Uterus (tissue), 4 donors: Measurements from ENCODE around the gene PLCH2. TPM values are rescaled to one million over a fixed set of nuclear protein-coding genes. Genes with fewer than 3 reads are reported as not detected.

Experiments
- DNase-seq, 2 donors: peaks; one replicate each; pipeline ENCODE4 v3.0.0-alpha.2; 2019 to 2020
- H3K27ac ChIP-seq, 2 donors: fragments of 200-600 bp; sonication (generic); 1 replicate in 1 of 2; 2 replicates in 1 of 2; pipeline ENCODE4 v1.5.1; 2016 to 2018
- H3K27me3 ChIP-seq, 2 donors: fragments of 200-600 bp; sonication (generic); one replicate each; pipeline ENCODE4 v1.5.1; 2018 to 2019; ENCODE audit warnings: control low read depth in 1 of 2
- H3K36me3 ChIP-seq, 2 donors: fragments of 200-600 bp; sonication (generic); one replicate each; pipeline ENCODE4 v1.5.1; 2019; ENCODE audit warnings: control low read depth in 1 of 2
- H3K4me1 ChIP-seq, 2 donors: fragments of 200-600 bp; sonication (generic); one replicate each; pipeline ENCODE4 v1.5.1; 2018 to 2019; ENCODE audit warnings: control low read depth in 1 of 2
- H3K4me3 ChIP-seq, 2 donors: fragments of 200-600 bp; sonication (generic); 1 replicate in 1 of 2; 2 replicates in 1 of 2; pipeline ENCODE4 v1.5.1; 2018 to 2019; ENCODE audit warnings: mild to moderate bottlenecking in 1 of 2
- H3K9me3 ChIP-seq, 2 donors: fragments of 200-600 bp; sonication (generic); one replicate each; pipeline ENCODE4 v1.5.1; 2019; ENCODE audit warnings: control low read depth in 1 of 2
- POLR2A ChIP-seq, 2 donors: fragments of 450-650 bp; IDR thresholded peaks; one replicate each; pipeline ENCODE4 v1.6.1; 2016; ENCODE audit warnings: antibody characterized with exemption in 2 of 2, mild to moderate bottlenecking in 1 of 2, moderate library complexity in 1 of 2
- intact Hi-C: fragments of 100-400 bp; cut with DNase I; formaldehyde crosslinking; loops from one replicate; pipeline ENCODE4 v1.15.1; 2023; ENCODE audit warnings: low total_unique reads
- total RNA-seq, 4 donors: library from RNA; depleted of rRNA in 3 of 4; stranded (reverse); fragments of >200 nt in 3 of 4; gene quantifications; one replicate each; pipeline versions ENCODE4 v1.1.0 to v1.2.4, GENCODE V29; 2014 to 2023
- TF ChIP-seq, protein P1 (sequence below), 4 experiments: fragments of 200-600 bp in 2 of 4; fragments of 450-650 bp in 2 of 4; sonication (generic) in 2 of 4; IDR thresholded peaks; one replicate each; pipeline ENCODE4 v1.5.1; 2016 to 2019; ENCODE audit warnings: antibody characterized with exemption in 4 of 4, mild to moderate bottlenecking in 2 of 4, moderate library complexity in 1 of 4
- donor health status: DM: yes; HTN: yes; CAD: no.

PLCH2 gene
- total RNA-seq, 4 donors from 2014 or later: 0.21 to 3.0 TPM; not detected in 2

DNA sequence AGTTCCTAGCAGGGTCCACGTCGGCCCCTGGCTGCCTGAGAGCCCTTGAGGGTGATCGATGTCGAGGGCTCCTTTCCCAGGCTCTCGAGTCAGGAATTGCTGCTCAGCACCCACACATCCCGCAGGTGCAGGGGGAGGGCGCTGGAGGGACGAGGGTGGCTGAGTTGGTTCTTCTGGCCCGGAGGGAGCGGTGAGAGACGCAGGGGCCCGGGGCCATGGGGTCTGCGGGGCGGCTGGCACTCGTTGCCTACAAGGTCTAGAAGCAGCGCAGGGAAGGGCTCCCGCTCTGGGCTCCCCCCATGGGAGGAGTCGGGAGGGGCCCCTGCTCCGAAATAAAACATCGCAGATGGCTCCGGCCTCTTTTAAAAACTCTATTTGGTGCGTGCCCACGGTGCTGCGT lies 32.1 kb downstream of the PLCH2 start:
- no peaks in the 10 kb centered on the region for H3K9me3 ChIP-seq
- H3K27ac ChIP-seq: no peak overlapping the region
- intact Hi-C loops: no loop called here
- no peaks in the 10 kb centered on the region for H3K4me1 ChIP-seq
- H3K27me3 ChIP-seq: peaks cover 5 to 9% of the 10 kb centered on the region in 2 donors
- TF ChIP-seq, protein P1, sequence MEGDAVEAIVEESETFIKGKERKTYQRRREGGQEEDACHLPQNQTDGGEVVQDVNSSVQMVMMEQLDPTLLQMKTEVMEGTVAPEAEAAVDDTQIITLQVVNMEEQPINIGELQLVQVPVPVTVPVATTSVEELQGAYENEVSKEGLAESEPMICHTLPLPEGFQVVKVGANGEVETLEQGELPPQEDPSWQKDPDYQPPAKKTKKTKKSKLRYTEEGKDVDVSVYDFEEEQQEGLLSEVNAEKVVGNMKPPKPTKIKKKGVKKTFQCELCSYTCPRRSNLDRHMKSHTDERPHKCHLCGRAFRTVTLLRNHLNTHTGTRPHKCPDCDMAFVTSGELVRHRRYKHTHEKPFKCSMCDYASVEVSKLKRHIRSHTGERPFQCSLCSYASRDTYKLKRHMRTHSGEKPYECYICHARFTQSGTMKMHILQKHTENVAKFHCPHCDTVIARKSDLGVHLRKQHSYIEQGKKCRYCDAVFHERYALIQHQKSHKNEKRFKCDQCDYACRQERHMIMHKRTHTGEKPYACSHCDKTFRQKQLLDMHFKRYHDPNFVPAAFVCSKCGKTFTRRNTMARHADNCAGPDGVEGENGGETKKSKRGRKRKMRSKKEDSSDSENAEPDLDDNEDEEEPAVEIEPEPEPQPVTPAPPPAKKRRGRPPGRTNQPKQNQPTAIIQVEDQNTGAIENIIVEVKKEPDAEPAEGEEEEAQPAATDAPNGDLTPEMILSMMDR (IDR thresholded peaks at IDR 0.05): no peak
- no peak for TF ChIP-seq POLR2A (IDR thresholded peaks at IDR 0.05)
- no peak overlapping the region for H3K4me3 ChIP-seq
- H3K36me3 ChIP-seq: no peaks in the 10 kb centered on the region
- DNase-seq: no peak

DNA sequence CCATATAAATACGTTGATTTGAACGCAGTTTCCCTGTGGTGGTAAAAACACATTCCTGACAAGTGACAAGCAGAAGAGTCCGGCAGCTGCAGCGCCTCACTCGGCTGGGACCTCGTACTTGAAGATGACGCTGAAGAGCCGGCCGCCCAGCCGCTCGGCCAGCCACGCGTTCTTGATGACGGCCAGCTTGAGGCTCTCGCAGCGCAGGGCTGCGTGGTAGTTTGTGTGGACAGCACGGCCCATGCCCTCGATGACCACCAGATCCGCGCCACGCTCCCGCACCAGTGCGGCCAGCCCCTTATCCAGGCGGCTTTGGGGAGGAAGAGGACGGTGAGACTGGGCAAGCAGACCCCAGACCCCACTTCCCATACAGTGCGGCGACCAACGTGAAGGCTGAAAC lies 32.7 kb downstream of the PLCH2 start:
- no peak for TF ChIP-seq POLR2A (IDR thresholded peaks at IDR 0.05)
- TF ChIP-seq, protein P1 (IDR thresholded peaks at IDR 0.05): no peak
- peaks cover under 1 to 5% of the 10 kb centered on the region in 2 donors for H3K27me3 ChIP-seq
- H3K9me3 ChIP-seq: no peaks in the 10 kb centered on the region
- intact Hi-C loops: no loop called here
- H3K4me1 ChIP-seq: no peaks in the 10 kb centered on the region
- DNase-seq: no peak
- no peaks in the 10 kb centered on the region for H3K36me3 ChIP-seq
- no peak overlapping the region for H3K27ac ChIP-seq
- H3K4me3 ChIP-seq: no peak overlapping the region

DNA sequence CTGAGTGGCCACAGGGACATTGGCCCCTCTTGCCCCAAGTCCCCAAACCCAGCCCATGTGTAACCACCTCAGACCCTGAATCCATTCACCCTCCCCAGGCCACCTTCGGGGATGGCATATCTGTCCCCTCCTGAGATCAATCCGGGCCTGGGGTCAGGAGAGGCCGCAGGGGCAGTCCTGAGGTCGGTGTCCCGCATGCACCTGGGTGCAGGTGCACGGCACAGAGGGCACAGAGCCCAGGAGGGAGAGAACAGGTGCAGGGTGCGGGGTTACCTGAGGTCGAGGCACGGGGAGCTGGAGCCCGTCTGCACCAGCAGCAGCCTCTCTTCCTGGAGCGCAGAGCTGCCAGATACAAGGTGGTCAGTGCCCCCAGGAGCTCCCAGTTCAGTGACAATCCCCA lies 33.5 kb downstream of the PLCH2 start:
- Histone ChIP-seq H3K4me1 (no peaks in the 10 kb centered on the region), H3K9me3 (no peaks in the 10 kb centered on the region), H3K27ac (no peak overlapping the region), H3K36me3 (no peaks in the 10 kb centered on the region), H3K27me3 (no peaks in the 10 kb centered on the region), H3K4me3 (no peak overlapping the region)
- intact Hi-C loops: no loop called here
- TF ChIP-seq, protein P1 (IDR thresholded peaks at IDR 0.05): no peak
- no peak for TF ChIP-seq POLR2A (IDR thresholded peaks at IDR 0.05)
- DNase-seq: no peak

DNA sequence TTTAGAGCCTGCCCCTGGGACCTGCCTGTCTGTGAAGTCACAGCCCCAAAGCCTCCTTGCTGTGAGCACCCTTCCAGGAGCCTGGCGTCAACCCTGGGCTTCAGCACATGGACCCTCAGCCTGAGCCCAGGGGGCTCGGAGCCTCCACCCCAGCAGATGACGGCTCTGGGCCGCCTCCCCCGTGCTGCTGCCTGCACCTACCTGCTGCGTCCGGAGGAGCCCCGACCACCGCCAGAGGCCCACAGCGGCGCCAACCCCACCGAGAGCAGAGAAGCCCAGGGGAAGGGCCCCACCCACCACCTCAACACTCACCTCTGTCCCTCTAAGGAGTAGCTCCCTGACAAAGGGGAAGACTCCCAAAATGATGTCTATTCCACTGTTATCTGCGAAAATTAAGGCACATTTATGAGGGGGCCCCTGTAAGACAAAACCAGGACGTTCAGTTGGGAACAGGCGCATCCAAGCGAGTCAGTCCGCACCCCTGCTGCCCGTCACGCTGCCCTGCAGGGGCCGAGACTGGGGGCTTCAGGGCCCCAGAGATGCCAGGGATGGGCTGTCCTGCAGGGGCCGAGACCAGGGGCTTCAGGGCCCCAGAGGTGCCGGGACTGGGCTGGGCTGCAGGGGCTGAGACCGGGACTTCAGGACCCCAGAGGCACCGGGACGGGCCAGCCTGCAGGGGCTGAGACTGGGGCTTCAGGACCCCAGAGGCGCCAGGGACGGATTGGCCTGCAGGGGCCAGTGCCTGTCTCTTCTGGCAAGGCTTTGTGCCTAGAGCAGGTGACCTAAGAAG lies 34.5 kb downstream of the PLCH2 start:
- no peaks in the 10 kb centered on the region for H3K36me3 ChIP-seq
- no peaks in the 10 kb centered on the region for H3K4me1 ChIP-seq

DNA sequence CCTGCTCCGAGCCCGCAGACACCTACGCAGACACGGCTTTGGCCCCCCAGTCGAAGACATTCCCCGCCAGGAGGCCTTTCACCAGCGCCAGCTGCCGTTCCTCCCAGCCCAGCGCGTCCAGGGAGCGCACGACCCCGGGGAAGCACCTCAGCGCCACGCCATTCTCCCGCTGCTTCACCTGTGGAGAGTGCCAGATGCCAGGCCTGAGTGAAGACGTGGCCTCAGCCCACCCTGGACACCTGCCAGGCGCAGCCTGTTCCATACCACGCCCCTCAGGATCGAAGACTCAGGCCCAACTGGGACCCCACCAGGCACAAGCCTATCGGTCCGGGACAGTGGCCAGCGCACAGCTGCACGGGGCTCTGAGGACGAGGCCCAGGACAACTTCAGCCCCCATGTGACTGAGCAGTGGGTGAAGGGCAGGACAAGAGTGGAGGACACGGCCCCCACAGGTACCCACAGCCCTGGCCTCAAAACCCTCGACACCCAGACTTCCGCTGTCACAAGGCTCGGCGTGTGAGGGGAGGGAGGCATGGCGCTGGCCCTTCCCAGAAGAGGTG lies 36.9 kb downstream of the PLCH2 start:
- intact Hi-C loops: no loop called here

More for the DNA sequence above, 34.5 kb downstream of the PLCH2 start:
- intact Hi-C loops: no loop called here
- no peak for DNase-seq
- Histone ChIP-seq H3K27ac (no peak overlapping the region), H3K27me3 (no peaks in the 10 kb centered on the region), H3K4me3 (no peak overlapping the region), H3K9me3 (no peaks in the 10 kb centered on the region)
- TF ChIP-seq, protein P1 (IDR thresholded peaks at IDR 0.05): no peak
- TF ChIP-seq POLR2A (IDR thresholded peaks at IDR 0.05): no peak

More for the DNA sequence above, 36.9 kb downstream of the PLCH2 start:
- no peak for DNase-seq
- H3K9me3 ChIP-seq: no peaks in the 10 kb centered on the region
- H3K36me3 ChIP-seq: no peaks in the 10 kb centered on the region
- H3K27ac ChIP-seq: no peak overlapping the region
- no peaks in the 10 kb centered on the region for H3K27me3 ChIP-seq
- no peaks in the 10 kb centered on the region for H3K4me1 ChIP-seq
- no peak overlapping the region for H3K4me3 ChIP-seq
- TF ChIP-seq POLR2A (IDR thresholded peaks at IDR 0.05): no peak
- TF ChIP-seq, protein P1 (IDR thresholded peaks at IDR 0.05): no peak
